Uterus (tissue), 4 donors: Measurements from ENCODE around the gene AGT. TPM values are rescaled to one million over a fixed set of nuclear protein-coding genes. Genes with fewer than 3 reads are reported as not detected.
"Not testable (repeated sequence)": the region's sequence is repeated elsewhere in the genome, so short reads cannot be mapped to it uniquely, and the experiment has no call there.

Source experiments
- DNase-seq, 2 donors: peaks; one replicate each; pipeline ENCODE4 v3.0.0-alpha.2; 2019 to 2020
- H3K27ac ChIP-seq, 2 donors: fragments of 200-600 bp; sonication (generic); 1 replicate in 1 of 2; 2 replicates in 1 of 2; pipeline ENCODE4 v1.5.1; 2016 to 2018
- H3K27me3 ChIP-seq, 2 donors: fragments of 200-600 bp; sonication (generic); one replicate each; pipeline ENCODE4 v1.5.1; 2018 to 2019; ENCODE audit warnings: control low read depth in 1 of 2
- H3K36me3 ChIP-seq, 2 donors: fragments of 200-600 bp; sonication (generic); one replicate each; pipeline ENCODE4 v1.5.1; 2019; ENCODE audit warnings: control low read depth in 1 of 2
- H3K4me1 ChIP-seq, 2 donors: fragments of 200-600 bp; sonication (generic); one replicate each; pipeline ENCODE4 v1.5.1; 2018 to 2019; ENCODE audit warnings: control low read depth in 1 of 2
- H3K4me3 ChIP-seq, 2 donors: fragments of 200-600 bp; sonication (generic); 1 replicate in 1 of 2; 2 replicates in 1 of 2; pipeline ENCODE4 v1.5.1; 2018 to 2019; ENCODE audit warnings: mild to moderate bottlenecking in 1 of 2
- H3K9me3 ChIP-seq, 2 donors: fragments of 200-600 bp; sonication (generic); one replicate each; pipeline ENCODE4 v1.5.1; 2019; ENCODE audit warnings: control low read depth in 1 of 2
- POLR2A ChIP-seq, 2 donors: fragments of 450-650 bp; IDR thresholded peaks; one replicate each; pipeline ENCODE4 v1.6.1; 2016; ENCODE audit warnings: antibody characterized with exemption in 2 of 2, mild to moderate bottlenecking in 1 of 2, moderate library complexity in 1 of 2
- intact Hi-C: fragments of 100-400 bp; cut with DNase I; formaldehyde crosslinking; loops from one replicate; pipeline ENCODE4 v1.15.1; 2023; ENCODE audit warnings: low total_unique reads
- total RNA-seq, 4 donors: library from RNA; depleted of rRNA in 3 of 4; stranded (reverse); fragments of >200 nt in 3 of 4; gene quantifications; one replicate each; pipeline versions ENCODE4 v1.1.0 to v1.2.4, GENCODE V29; 2014 to 2023
- TF ChIP-seq, protein P1 (sequence below), 4 experiments: fragments of 200-600 bp in 2 of 4; fragments of 450-650 bp in 2 of 4; sonication (generic) in 2 of 4; IDR thresholded peaks; one replicate each; pipeline ENCODE4 v1.5.1; 2016 to 2019; ENCODE audit warnings: antibody characterized with exemption in 4 of 4, mild to moderate bottlenecking in 2 of 4, moderate library complexity in 1 of 4
- donor health status: DM: yes; HTN: yes; CAD: no.

AGT gene
- total RNA-seq, 4 donors from 2014 or later, result 0.77 to 7.6 (median 2.5) TPM

- Histone ChIP-seq H3K9me3 (no peaks in the 10 kb centered on the region), H3K27ac (no peak overlapping the region), H3K36me3 (no peaks in the 10 kb centered on the region), H3K27me3 (no peaks in the 10 kb centered on the region), H3K4me1 (no peaks in the 10 kb centered on the region), H3K4me3 (no peak overlapping the region)
- intact Hi-C loops, result no loop called here
- TF ChIP-seq, protein P1, sequence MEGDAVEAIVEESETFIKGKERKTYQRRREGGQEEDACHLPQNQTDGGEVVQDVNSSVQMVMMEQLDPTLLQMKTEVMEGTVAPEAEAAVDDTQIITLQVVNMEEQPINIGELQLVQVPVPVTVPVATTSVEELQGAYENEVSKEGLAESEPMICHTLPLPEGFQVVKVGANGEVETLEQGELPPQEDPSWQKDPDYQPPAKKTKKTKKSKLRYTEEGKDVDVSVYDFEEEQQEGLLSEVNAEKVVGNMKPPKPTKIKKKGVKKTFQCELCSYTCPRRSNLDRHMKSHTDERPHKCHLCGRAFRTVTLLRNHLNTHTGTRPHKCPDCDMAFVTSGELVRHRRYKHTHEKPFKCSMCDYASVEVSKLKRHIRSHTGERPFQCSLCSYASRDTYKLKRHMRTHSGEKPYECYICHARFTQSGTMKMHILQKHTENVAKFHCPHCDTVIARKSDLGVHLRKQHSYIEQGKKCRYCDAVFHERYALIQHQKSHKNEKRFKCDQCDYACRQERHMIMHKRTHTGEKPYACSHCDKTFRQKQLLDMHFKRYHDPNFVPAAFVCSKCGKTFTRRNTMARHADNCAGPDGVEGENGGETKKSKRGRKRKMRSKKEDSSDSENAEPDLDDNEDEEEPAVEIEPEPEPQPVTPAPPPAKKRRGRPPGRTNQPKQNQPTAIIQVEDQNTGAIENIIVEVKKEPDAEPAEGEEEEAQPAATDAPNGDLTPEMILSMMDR (IDR thresholded peaks at IDR 0.05), result no peak
- no peak for TF ChIP-seq POLR2A (IDR thresholded peaks at IDR 0.05)
- no peak for DNase-seq
These were observed 14.9 kb upstream of the AGT start for GRCh38 chr1:230728710-230729392.

- H3K27me3 ChIP-seq, result no peaks in the 10 kb centered on the region
- intact Hi-C loops, result no loop called here
- no peak overlapping the region for H3K4me3 ChIP-seq
- TF ChIP-seq, protein P1 (IDR thresholded peaks at IDR 0.05), result no peak
- TF ChIP-seq POLR2A (IDR thresholded peaks at IDR 0.05), result no peak
- H3K9me3 ChIP-seq, result no peaks in the 10 kb centered on the region
- no peak for DNase-seq
- no peak overlapping the region for H3K27ac ChIP-seq
- H3K36me3 ChIP-seq, result no peaks in the 10 kb centered on the region
- no peaks in the 10 kb centered on the region for H3K4me1 ChIP-seq
These were observed 11.5 kb upstream of the AGT start for GRCh38 chr1:230725256-230726012.

GRCh38 chr1:230721849-230722522 lies 8.1 kb upstream of the AGT start:
- intact Hi-C loops, result not testable (repeated sequence)

GRCh38 chr1:230717251-230717650 lies 3.3 kb upstream of the AGT start:
- no peaks in the 10 kb centered on the region for H3K9me3 ChIP-seq
- TF ChIP-seq POLR2A (IDR thresholded peaks at IDR 0.05), result no peak
- TF ChIP-seq, protein P1 (IDR thresholded peaks at IDR 0.05), result no peak
- DNase-seq, result no peak
- no peak overlapping the region for H3K27ac ChIP-seq
- no peaks in the 10 kb centered on the region for H3K36me3 ChIP-seq
- intact Hi-C loops, result no loop called here
- no peaks in the 10 kb centered on the region for H3K4me1 ChIP-seq
- no peaks in the 10 kb centered on the region for H3K27me3 ChIP-seq
- H3K4me3 ChIP-seq, result no peak overlapping the region

More at GRCh38 chr1:230721849-230722522, 8.1 kb upstream of the AGT start:
- not testable (repeated sequence) for H3K4me1 ChIP-seq, H3K27ac ChIP-seq, H3K9me3 ChIP-seq, DNase-seq, H3K36me3 ChIP-seq, H3K4me3 ChIP-seq, H3K27me3 ChIP-seq

GRCh38 chr1:230716453-230716852 lies 2.5 kb upstream of the AGT start:
- H3K27me3 ChIP-seq, H3K4me3 ChIP-seq, H3K36me3 ChIP-seq, H3K4me1 ChIP-seq, H3K27ac ChIP-seq, intact Hi-C loops, H3K9me3 ChIP-seq, DNase-seq: not testable (repeated sequence)

DNA sequence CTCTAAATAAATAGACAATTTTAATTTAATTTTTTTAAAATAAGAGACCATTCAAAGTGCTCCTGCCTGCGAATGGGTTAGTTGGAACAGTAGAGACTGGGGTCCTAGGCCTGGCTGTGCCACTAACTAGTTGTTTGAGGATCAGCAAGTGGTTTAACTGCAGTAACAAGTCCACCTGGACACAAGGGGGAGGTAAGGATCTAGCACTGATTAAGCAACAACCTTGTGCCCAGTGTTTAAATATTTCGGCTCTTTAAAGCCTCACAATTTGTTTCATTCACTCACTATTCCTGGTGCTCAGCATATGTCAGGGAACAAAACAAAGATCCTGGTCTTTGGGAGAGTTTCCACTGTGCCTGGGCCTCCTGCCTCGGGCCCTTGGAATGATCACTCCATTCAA lies 1.6 kb upstream of the AGT start:
- Histone ChIP-seq H3K27ac (no peak overlapping the region), H3K27me3 (no peaks in the 10 kb centered on the region), H3K9me3 (no peaks in the 10 kb centered on the region), H3K36me3 (no peaks in the 10 kb centered on the region), H3K4me1 (no peaks in the 10 kb centered on the region), H3K4me3 (no peak overlapping the region)
- intact Hi-C loops, result no loop called here
- TF ChIP-seq, protein P1 (IDR thresholded peaks at IDR 0.05), result no peak
- no peak for DNase-seq
